H7 (cell line): Measurements from ENCODE around the gene DHRS13. TPM values are rescaled to one million over a fixed set of nuclear protein-coding genes. Genes with fewer than 3 reads are reported as not detected.
A peak's percentile ranks its signal among the peaks of the same experiment; 100 is the strongest.
"Not testable (repeated sequence)": the region's sequence is repeated elsewhere in the genome, so short reads cannot be mapped to it uniquely, and the experiment has no call there.

Source experiments
- DNase-seq: peaks from one replicate; pipeline ENCODE4 v3.0.0; 2012
- H3K27me3 ChIP-seq: 2 replicates; pipeline ENCODE4 v1.6.0; 2011; ENCODE audit warnings: mild to moderate bottlenecking, low read length; ENCODE audit not compliant: control insufficient read depth, insufficient read depth
- H3K36me3 ChIP-seq: replicated peaks from 2 replicates; pipeline ENCODE4 v1.5.1; 2011; ENCODE audit warnings: low read length; ENCODE audit not compliant: control insufficient read depth, insufficient read depth
- H3K4me3 ChIP-seq: 2 replicates; pipeline ENCODE4 v1.5.1; 2011; ENCODE audit warnings: low read depth, mild to moderate bottlenecking, control low read depth, low read length, moderate library complexity; ENCODE audit not compliant: insufficient read depth
- total RNA-seq: library from RNA; depleted of rRNA; stranded (reverse); fragments of >200 nt; shearing (Covaris generic); gene quantifications from 2 replicates; pipeline ENCODE4 v1.2.3, GENCODE V29; 2014; rRNA removed

The DHRS13 gene
- total RNA-seq, 1 experiment from 2014 or later = 11.9 TPM

DNA sequence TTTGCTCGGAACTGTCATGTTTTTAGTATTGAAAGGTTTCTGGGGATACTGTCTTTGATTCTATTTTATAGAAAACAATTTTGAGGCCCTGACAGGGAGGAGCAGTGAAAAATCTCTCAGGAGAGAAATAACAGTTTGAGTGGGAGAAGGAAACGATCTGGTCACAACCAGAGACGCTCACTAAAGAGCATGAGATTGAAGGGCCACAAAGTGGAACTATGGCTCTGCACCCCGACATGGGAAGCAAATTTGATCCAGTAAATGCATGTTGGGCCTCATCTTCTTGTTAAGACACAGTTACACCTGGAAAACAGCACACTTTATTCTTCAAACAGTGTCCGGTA is 47.6 kb downstream of the DHRS13 start:
- Histone ChIP-seq H3K4me3 (peak overlapping the region; percentile 64), H3K27me3 (no peaks in the 10 kb centered on the region), H3K36me3 (peaks cover 17% of the 10 kb centered on the region)
- no peak for DNase-seq

DNA sequence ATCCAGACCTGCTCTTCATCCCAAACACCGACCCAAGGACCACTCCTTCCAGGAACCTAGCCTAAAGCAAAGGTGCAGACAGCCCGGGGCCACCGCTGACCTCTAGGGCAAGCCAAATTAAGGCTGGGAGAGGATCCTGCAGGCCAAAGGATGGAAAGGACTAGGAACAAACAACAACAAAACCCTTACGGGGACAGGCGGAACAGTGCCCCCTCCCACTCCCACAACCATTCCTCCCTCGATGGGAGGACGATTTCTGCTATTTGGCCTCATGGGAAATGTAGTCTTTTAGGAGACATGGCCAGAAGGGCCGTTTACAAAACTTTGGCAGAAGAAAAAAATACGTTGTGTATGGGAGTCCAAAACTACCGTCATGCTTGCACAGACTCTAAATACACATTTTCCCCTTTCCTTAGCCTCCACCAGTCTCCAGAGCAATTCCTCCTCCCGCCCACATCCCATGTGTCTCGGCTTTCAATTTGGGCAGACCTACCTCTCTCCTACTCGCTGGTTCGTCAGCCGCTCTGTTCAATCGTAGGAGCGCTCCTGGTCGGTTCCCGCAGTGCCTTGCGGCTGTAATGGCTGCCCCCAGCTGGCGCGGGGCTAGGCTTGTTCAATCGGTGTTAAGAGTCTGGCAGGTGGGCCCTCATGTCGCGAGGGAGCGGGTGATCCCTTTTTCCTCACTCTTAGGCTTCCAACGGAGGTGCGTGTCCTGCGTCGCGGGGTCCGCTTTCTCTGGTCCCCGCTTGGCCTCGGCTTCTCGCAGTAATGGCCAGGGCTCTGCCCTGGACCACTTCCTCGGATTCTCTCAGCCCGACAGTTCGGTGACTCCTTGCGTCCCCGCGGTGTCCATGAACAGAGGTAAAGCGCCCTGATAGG is 48.2 kb downstream of the DHRS13 start, which contains the start of gene ERAL1:
Gene ERAL1 (plus strand): TSS at position 560 of the 879 bp plus-strand sequence. CDS start 19 bp downstream, at position 579.
- Histone ChIP-seq H3K4me3 (peak within 1 kb of the TSS; percentile 64), H3K27me3 (no peaks in the 10 kb centered on the region), H3K36me3 (peaks cover 17% of the 10 kb centered on the region)
- peak; percentile 93 for DNase-seq

DNA sequence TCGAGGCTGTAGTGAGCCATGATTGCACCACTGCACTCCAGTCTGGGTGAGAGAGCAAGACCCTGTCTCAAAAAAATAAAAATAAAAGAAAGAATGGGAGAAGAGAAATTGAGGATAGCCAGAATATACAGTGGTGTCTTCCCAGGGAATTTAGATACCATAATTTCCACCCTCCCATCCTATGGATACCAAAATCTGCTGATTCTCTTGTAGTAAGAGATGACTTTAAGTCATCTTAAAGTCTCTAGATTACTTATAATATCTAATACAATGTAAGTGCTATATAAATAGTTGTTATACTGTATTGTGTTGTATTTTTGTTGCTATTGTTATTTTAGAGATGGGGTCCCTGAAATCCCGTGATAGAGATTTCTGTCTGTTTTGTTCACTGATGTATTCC is 49.6 kb downstream of the DHRS13 start:
- no peak for DNase-seq

DNA sequence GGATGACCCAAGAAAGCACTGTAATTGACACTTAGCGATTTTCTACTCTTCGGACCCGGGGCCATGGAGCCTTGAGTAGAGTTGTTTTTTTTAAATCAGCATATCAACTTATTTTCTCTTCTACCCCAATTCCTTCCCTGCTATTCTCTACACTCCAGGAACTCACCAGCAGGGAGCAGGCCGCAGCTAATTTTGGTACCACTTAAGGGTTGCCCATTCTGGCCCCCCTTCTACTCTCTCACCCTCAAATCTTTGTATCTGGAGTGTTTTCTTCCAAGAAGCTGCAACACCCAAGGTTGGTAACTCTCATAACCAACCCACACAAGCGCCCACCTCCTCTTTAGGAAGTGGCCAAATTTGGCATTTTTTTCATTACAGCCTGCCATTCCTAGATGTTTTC is 53.6 kb downstream of the DHRS13 start:
- peak; percentile 69 for DNase-seq
- H3K4me3 ChIP-seq = no peak overlapping the region
- H3K36me3 ChIP-seq = no peaks in the 10 kb centered on the region
- H3K27me3 ChIP-seq = no peaks in the 10 kb centered on the region

More for the DNA sequence above, 49.6 kb downstream of the DHRS13 start:
- Histone ChIP-seq H3K4me3 (no peak overlapping the region), H3K27me3 (no peaks in the 10 kb centered on the region), H3K36me3 (peaks cover 10% of the 10 kb centered on the region)

DNA sequence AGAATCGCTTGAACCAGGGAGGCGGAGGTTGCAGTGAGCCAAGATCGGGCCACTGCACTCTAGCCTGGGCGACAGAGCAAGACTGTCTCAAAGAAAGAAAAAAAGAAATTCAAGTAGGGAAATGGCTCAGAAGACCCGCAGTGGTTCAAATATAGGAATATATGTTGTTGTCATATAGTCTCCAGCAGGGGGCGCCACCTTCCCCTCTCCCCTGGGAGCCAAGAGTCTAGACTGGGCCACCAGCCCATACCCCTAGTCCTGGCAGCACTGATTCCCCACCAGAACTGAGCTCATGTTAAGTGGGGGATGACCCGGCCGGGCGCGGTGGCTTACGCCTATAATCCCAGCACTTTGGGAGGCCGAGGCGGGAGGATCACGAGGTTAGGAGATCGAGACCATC is 54.2 kb downstream of the DHRS13 start:
- peak; percentile 88 for DNase-seq
- H3K36me3 ChIP-seq, H3K27me3 ChIP-seq, H3K4me3 ChIP-seq: not testable (repeated sequence)

Other genes with a start within 250 kb of the DHRS13 start
- gene SDF2, start 241.2 kb downstream of the DHRS13 start, total RNA-seq = 47.3 and 52.7 TPM in 2 replicates
- gene SUPT6H, start 240.9 kb downstream of the DHRS13 start, total RNA-seq = 25.1 and 32.4 TPM in 2 replicates
- gene PROCA1, start 191.2 kb downstream of the DHRS13 start, total RNA-seq = 13.9 and 23.7 TPM in 2 replicates
- 209 and 284 TPM in 2 replicates for gene RAB34, start 185.2 kb downstream of the DHRS13 start, total RNA-seq
- 778 and 823 TPM in 2 replicates for gene RPL23A, start 183.1 kb downstream of the DHRS13 start, total RNA-seq
- 15.6 and 21.4 TPM in 2 replicates for gene TLCD1, start 176.8 kb downstream of the DHRS13 start, total RNA-seq
- gene NEK8, start 174.3 kb downstream of the DHRS13 start, total RNA-seq = 10.9 and 12.5 TPM in 2 replicates
- 159 and 216 TPM in 2 replicates for gene TRAF4, start 159.1 kb downstream of the DHRS13 start, total RNA-seq
- 32.4 and 46.7 TPM in 2 replicates for gene FAM222B, start 60.3 kb downstream of the DHRS13 start, total RNA-seq
- 63.7 and 71.9 TPM in 2 replicates for gene ERAL1, start 48.1 kb downstream of the DHRS13 start, total RNA-seq
- gene FLOT2, start 5.3 kb downstream of the DHRS13 start, total RNA-seq = 76.9 and 84.7 TPM in 2 replicates
- 53.2 and 56.6 TPM in 2 replicates for gene PHF12, start 48.4 kb upstream of the DHRS13 start, total RNA-seq
- gene SEZ6, start 103.0 kb upstream of the DHRS13 start, total RNA-seq = 0.37 and 0.83 TPM in 2 replicates
- gene PIPOX, start 140.1 kb upstream of the DHRS13 start, total RNA-seq = 17.4 and 26.4 TPM in 2 replicates